Parathyroid adenoma (tissue), 2 donors: ENCODE data around the gene RUSF1.

Source experiments
- H2AFZ ChIP-seq: fragments of 300-600 bp; sonication (generic); one replicate; pipeline ENCODE4 v1.7.0; 2017; ENCODE audit warnings: antibody characterized with exemption, mild to moderate bottlenecking
- H3K27ac ChIP-seq: fragments of 300-600 bp; sonication (generic); one replicate; pipeline ENCODE4 v1.7.0; 2017
- H3K27me3 ChIP-seq: fragments of 300-600 bp; sonication (generic); one replicate; pipeline ENCODE4 v1.7.0; 2017; ENCODE audit warnings: low read length; ENCODE audit not compliant: control insufficient read depth, insufficient read depth
- H3K36me3 ChIP-seq: fragments of 300-600 bp; sonication (generic); one replicate; pipeline ENCODE4 v1.7.0; 2017; ENCODE audit warnings: low read length; ENCODE audit not compliant: control insufficient read depth, insufficient read depth
- H3K4me1 ChIP-seq: fragments of 300-600 bp; sonication (generic); one replicate; pipeline ENCODE4 v1.7.0; 2017; ENCODE audit warnings: control low read depth
- H3K4me2 ChIP-seq: fragments of 300-600 bp; sonication (generic); one replicate; pipeline ENCODE4 v1.7.0; 2017; ENCODE audit warnings: low read length
- H3K4me3 ChIP-seq: fragments of 300-600 bp; sonication (generic); one replicate; pipeline ENCODE4 v1.7.0; 2017; ENCODE audit warnings: low read depth, low read length
- H3K79me2 ChIP-seq: fragments of 300-600 bp; sonication (generic); one replicate; pipeline ENCODE4 v1.7.0; 2017; ENCODE audit warnings: control low read depth
- H3K9ac ChIP-seq: fragments of 300-600 bp; sonication (generic); one replicate; pipeline ENCODE4 v1.7.0; 2017; ENCODE audit warnings: mild to moderate bottlenecking
- H3K9me3 ChIP-seq: fragments of 300-600 bp; sonication (generic); one replicate; pipeline ENCODE4 v1.7.0; 2017; ENCODE audit warnings: low read length; ENCODE audit not compliant: control insufficient read depth
- CTCF ChIP-seq: fragments of 300-600 bp; sonication (generic); IDR thresholded peaks from one replicate; pipeline ENCODE4 v1.7.0; 2017; ENCODE audit warnings: antibody characterized with exemption, mild to moderate bottlenecking
- donor health status: primary hyperparathyroidism.

The RUSF1 gene

GRCh38 chr16:31489298-31489564, 19.0 kb downstream of the RUSF1 start:
- TF ChIP-seq CTCF = no peak
- Histone ChIP-seq H3K79me2 (no peaks in the 10 kb centered on the region), H3K9ac (no peak overlapping the region), H3K4me1 (peaks cover 4% of the 10 kb centered on the region), H3K27me3 (no peaks in the 10 kb centered on the region), H3K36me3 (no peaks in the 10 kb centered on the region), H3K9me3 (no peaks in the 10 kb centered on the region), H3K27ac (no peak overlapping the region), H2AFZ (no peak overlapping the region), H3K4me2 (no peak overlapping the region), H3K4me3 (no peak overlapping the region)

GRCh38 chr16:31488468-31489297, 19.5 kb downstream of the RUSF1 start:
- Histone ChIP-seq H2AFZ (peak overlapping the region; percentile 91), H3K4me2 (peak overlapping the region; percentile 86), H3K27ac (no peak overlapping the region), H3K79me2 (no peaks in the 10 kb centered on the region), H3K4me1 (peaks cover 4% of the 10 kb centered on the region), H3K36me3 (no peaks in the 10 kb centered on the region), H3K9me3 (no peaks in the 10 kb centered on the region), H3K4me3 (peak overlapping the region; percentile 54), H3K9ac (no peak overlapping the region), H3K27me3 (no peaks in the 10 kb centered on the region)
- TF ChIP-seq CTCF = no peak

GRCh38 chr16:31487720-31488467, 20.3 kb downstream of the RUSF1 start:
- Histone ChIP-seq H3K4me3 (peak overlapping the region; percentile 54), H3K36me3 (no peaks in the 10 kb centered on the region), H3K79me2 (no peaks in the 10 kb centered on the region), H3K9me3 (no peaks in the 10 kb centered on the region), H3K9ac (no peak overlapping the region), H3K4me1 (peaks cover 4% of the 10 kb centered on the region), H2AFZ (peak overlapping the region; percentile 91), H3K27ac (peak overlapping the region; percentile 9), H3K27me3 (no peaks in the 10 kb centered on the region), H3K4me2 (peak overlapping the region; percentile 86)
- no peak for TF ChIP-seq CTCF

- Histone ChIP-seq H3K27me3 (no peaks in the 10 kb centered on the region), H3K4me2 (peak overlapping the region; percentile 86), H2AFZ (peak overlapping the region; percentile 91), H3K9ac (no peak overlapping the region), H3K36me3 (no peaks in the 10 kb centered on the region), H3K79me2 (no peaks in the 10 kb centered on the region), H3K4me3 (peak overlapping the region; percentile 54), H3K4me1 (peaks cover 4% of the 10 kb centered on the region), H3K27ac (no peak overlapping the region), H3K9me3 (no peaks in the 10 kb centered on the region)
- no peak for TF ChIP-seq CTCF
These were observed 21.0 kb downstream of the RUSF1 start for GRCh38 chr16:31487071-31487719.
